ENCODE results near the gene TRIM10. TPM values are rescaled to one million over a fixed set of nuclear protein-coding genes. Genes with fewer than 3 reads are reported as not detected.
A peak's percentile ranks its signal among the peaks of the same experiment; 100 is the strongest.

TRIM10 gene
- total RNA-seq, 4 donors from 2014 or later = not detected

DNA sequence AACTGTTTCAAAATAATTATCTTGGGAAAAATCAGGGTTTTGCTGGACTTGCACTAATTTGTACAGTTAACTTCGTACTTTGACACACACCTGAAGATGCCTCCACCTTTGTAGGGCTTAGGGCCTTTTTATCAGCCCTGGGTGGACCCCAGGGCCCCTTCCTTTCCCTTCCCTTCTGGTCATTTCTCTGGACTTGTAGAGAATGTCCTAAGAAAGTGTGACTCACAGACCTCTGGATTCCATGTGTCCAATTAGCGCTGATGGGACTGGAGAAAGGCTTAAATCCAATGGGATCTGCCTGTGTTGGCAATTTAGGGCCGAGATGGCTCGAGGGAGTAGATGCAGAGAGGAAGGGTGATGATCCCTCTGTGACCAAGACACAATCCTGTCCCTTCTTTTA is 11.7 kb upstream of the TRIM10 start:
- no peak for DNase-seq
- H3K9me3 ChIP-seq = no peaks in the 10 kb centered on the region
- H3K4me1 ChIP-seq = peaks cover 8% of the 10 kb centered on the region in 2 donors
- no peak overlapping the region for H3K27ac ChIP-seq
- H3K27me3 ChIP-seq = peaks cover 4% of the 10 kb centered on the region
- H3K36me3 ChIP-seq = no peaks in the 10 kb centered on the region
- WGBS, 2 donors = 91% methylated on average over 4 of the region's 4 CpGs
- H3K4me3 ChIP-seq (replicated peaks in 1 of 3) = no peak overlapping the region
- TF ChIP-seq, protein P1, sequence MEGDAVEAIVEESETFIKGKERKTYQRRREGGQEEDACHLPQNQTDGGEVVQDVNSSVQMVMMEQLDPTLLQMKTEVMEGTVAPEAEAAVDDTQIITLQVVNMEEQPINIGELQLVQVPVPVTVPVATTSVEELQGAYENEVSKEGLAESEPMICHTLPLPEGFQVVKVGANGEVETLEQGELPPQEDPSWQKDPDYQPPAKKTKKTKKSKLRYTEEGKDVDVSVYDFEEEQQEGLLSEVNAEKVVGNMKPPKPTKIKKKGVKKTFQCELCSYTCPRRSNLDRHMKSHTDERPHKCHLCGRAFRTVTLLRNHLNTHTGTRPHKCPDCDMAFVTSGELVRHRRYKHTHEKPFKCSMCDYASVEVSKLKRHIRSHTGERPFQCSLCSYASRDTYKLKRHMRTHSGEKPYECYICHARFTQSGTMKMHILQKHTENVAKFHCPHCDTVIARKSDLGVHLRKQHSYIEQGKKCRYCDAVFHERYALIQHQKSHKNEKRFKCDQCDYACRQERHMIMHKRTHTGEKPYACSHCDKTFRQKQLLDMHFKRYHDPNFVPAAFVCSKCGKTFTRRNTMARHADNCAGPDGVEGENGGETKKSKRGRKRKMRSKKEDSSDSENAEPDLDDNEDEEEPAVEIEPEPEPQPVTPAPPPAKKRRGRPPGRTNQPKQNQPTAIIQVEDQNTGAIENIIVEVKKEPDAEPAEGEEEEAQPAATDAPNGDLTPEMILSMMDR (IDR thresholded peaks at IDR 0.05) = no peak
- no peak for TF ChIP-seq POLR2A (IDR thresholded peaks at IDR 0.05)
- intact Hi-C loops (cut with DNase I) = no loop called here

GRCh38 chr6:30171677-30172471 is 10.9 kb upstream of the TRIM10 start:
- Histone ChIP-seq H3K36me3 (no peaks in the 10 kb centered on the region), H3K9me3 (no peaks in the 10 kb centered on the region), H3K4me1 (peaks cover 8% of the 10 kb centered on the region in 2 donors), H3K4me3 (replicated peaks in 1 of 3) (no peak overlapping the region), H3K27ac (no peak overlapping the region), H3K27me3 (peaks cover 4% of the 10 kb centered on the region)
- peak; percentile 61 to 74 for DNase-seq
- 0 to 3% methylated on average over 6 to 26 of the region's 62 CpGs for WGBS, 2 donors
- intact Hi-C loops (cut with DNase I) = no loop called here
- no peak for TF ChIP-seq POLR2A (IDR thresholded peaks at IDR 0.05)
- TF ChIP-seq, protein P1 (IDR thresholded peaks at IDR 0.05) = no peak

- H3K27me3 ChIP-seq = peaks cover 4% of the 10 kb centered on the region
- H3K4me3 ChIP-seq (replicated peaks in 1 of 3) = no peak overlapping the region
- no peaks in the 10 kb centered on the region for H3K9me3 ChIP-seq
- H3K4me1 ChIP-seq = peaks cover 8% of the 10 kb centered on the region in 2 donors
- DNase-seq = no peak
- intact Hi-C loops (cut with DNase I) = no loop called here
- H3K36me3 ChIP-seq = no peaks in the 10 kb centered on the region
- 27 to 29% methylated on average over 7 of the region's 7 CpGs for WGBS, 2 donors
- TF ChIP-seq, protein P1 (IDR thresholded peaks at IDR 0.05) = peak; percentile 29 to 81 (median 68)
- no peak for TF ChIP-seq POLR2A (IDR thresholded peaks at IDR 0.05)
- H3K27ac ChIP-seq = no peak overlapping the region
Measured at GRCh38 chr6:30169658-30170614, 8.9 kb upstream of the TRIM10 start.

DNA sequence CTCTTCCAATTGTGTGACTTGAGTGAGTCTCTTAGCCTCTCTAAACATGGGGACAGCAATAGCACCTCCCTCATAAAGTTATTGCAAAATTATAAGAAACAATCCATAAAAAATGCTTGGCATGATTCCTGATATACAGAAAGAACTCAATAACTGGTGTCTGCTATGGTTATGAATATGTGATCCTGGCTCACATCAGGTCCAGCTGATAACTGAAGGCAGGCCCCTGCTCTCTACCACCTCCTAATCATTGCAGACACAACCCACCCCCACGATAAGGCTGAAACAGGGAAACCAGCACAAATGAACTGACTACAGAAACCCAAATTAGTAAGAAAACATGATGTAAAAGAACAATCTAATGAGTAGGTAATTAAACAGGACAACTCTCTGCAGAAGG is 7.7 kb upstream of the TRIM10 start:
- intact Hi-C loops (cut with DNase I) = no loop called here
- Histone ChIP-seq H3K27me3 (peaks cover 4% of the 10 kb centered on the region), H3K4me1 (peaks cover 8% of the 10 kb centered on the region in 2 donors), H3K9me3 (no peaks in the 10 kb centered on the region), H3K27ac (no peak overlapping the region), H3K4me3 (replicated peaks in 1 of 3) (no peak overlapping the region), H3K36me3 (no peaks in the 10 kb centered on the region)
- no peak for DNase-seq
- TF ChIP-seq, protein P1 (IDR thresholded peaks at IDR 0.05) = no peak
- no peak for TF ChIP-seq POLR2A (IDR thresholded peaks at IDR 0.05)
- 62 to 81% methylated on average over 1 of the region's 1 CpG for WGBS, 2 donors
